ENCODE results near the gene DHRS3.

DHRS3 gene

GRCh38 chr1:12537906-12538461 lies 80.0 kb downstream of the DHRS3 start:
- Histone ChIP-seq H3K9me3 (ENCODE audit: control insufficient read depth, low read length) (no peaks in the 10 kb centered on the region), H3K9ac (no peak overlapping the region), H3K27ac (no peak overlapping the region), H3K36me3 (ENCODE audit: control insufficient read depth, insufficient read depth, low read length) (no peaks in the 10 kb centered on the region), H3K79me2 (no peaks in the 10 kb centered on the region), H3K4me3 (ENCODE audit: low read depth, low read length) (no peak overlapping the region), H3K27me3 (ENCODE audit: control insufficient read depth, insufficient read depth, low read length) (no peaks in the 10 kb centered on the region), H3K4me1 (no peaks in the 10 kb centered on the region), H3K4me2 (ENCODE audit: low read length) (no peak overlapping the region), H2AFZ (no peak overlapping the region)
- no peak for TF ChIP-seq CTCF (IDR thresholded peaks at IDR 0.05)

- H3K27ac ChIP-seq: no peak overlapping the region
- no peaks in the 10 kb centered on the region for H3K36me3 ChIP-seq (ENCODE audit: control insufficient read depth, insufficient read depth, low read length)
- no peaks in the 10 kb centered on the region for H3K4me1 ChIP-seq
- no peak overlapping the region for H3K4me3 ChIP-seq (ENCODE audit: low read depth, low read length)
- no peaks in the 10 kb centered on the region for H3K9me3 ChIP-seq (ENCODE audit: control insufficient read depth, low read length)
- H3K9ac ChIP-seq: no peak overlapping the region
- H3K4me2 ChIP-seq (ENCODE audit: low read length): no peak overlapping the region
- H2AFZ ChIP-seq: no peak overlapping the region
- no peaks in the 10 kb centered on the region for H3K27me3 ChIP-seq (ENCODE audit: control insufficient read depth, insufficient read depth, low read length)
- H3K79me2 ChIP-seq: no peaks in the 10 kb centered on the region
- no peak for TF ChIP-seq CTCF (IDR thresholded peaks at IDR 0.05)
Measured at GRCh38 chr1:12537294-12537693, 80.7 kb downstream of the DHRS3 start.

GRCh38 chr1:12536023-12536639 lies 81.9 kb downstream of the DHRS3 start:
- no peaks in the 10 kb centered on the region for H3K79me2 ChIP-seq
- H3K4me2 ChIP-seq (ENCODE audit: low read length): no peak overlapping the region
- no peak overlapping the region for H2AFZ ChIP-seq
- H3K9ac ChIP-seq: no peak overlapping the region
- no peak overlapping the region for H3K27ac ChIP-seq
- no peak for TF ChIP-seq CTCF (IDR thresholded peaks at IDR 0.05)
- H3K27me3 ChIP-seq (ENCODE audit: control insufficient read depth, insufficient read depth, low read length): no peaks in the 10 kb centered on the region
- H3K4me1 ChIP-seq: no peaks in the 10 kb centered on the region
- no peaks in the 10 kb centered on the region for H3K36me3 ChIP-seq (ENCODE audit: control insufficient read depth, insufficient read depth, low read length)
- H3K4me3 ChIP-seq (ENCODE audit: low read depth, low read length): no peak overlapping the region
- no peaks in the 10 kb centered on the region for H3K9me3 ChIP-seq (ENCODE audit: control insufficient read depth, low read length)

GRCh38 chr1:12532405-12533315 lies 85.3 kb downstream of the DHRS3 start:
- no peak overlapping the region for H3K9ac ChIP-seq
- H3K36me3 ChIP-seq (ENCODE audit: control insufficient read depth, insufficient read depth, low read length): no peaks in the 10 kb centered on the region
- H3K9me3 ChIP-seq (ENCODE audit: control insufficient read depth, low read length): no peaks in the 10 kb centered on the region
- no peaks in the 10 kb centered on the region for H3K27me3 ChIP-seq (ENCODE audit: control insufficient read depth, insufficient read depth, low read length)
- no peaks in the 10 kb centered on the region for H3K79me2 ChIP-seq
- H2AFZ ChIP-seq: no peak overlapping the region
- H3K27ac ChIP-seq: no peak overlapping the region
- H3K4me1 ChIP-seq: no peaks in the 10 kb centered on the region
- no peak for TF ChIP-seq CTCF (IDR thresholded peaks at IDR 0.05)
- no peak overlapping the region for H3K4me2 ChIP-seq (ENCODE audit: low read length)
- no peak overlapping the region for H3K4me3 ChIP-seq (ENCODE audit: low read depth, low read length)
